Measurements from ENCODE around the gene DACT3.

- TF ChIP-seq CTCF (IDR thresholded peaks at IDR 0.05): peak; percentile 83 to 89 (median 87)
- TF ChIP-seq POLR2A (IDR thresholded peaks at IDR 0.05): no peak
Measured at GRCh38 chr19:46614114-46614722, 46.8 kb downstream of the DACT3 start.
